DOHH2 (cell line): ENCODE data around the gene TCEAL9.

ENCODE experiments used
- H3F3A ChIP-seq: fragments of 200-600 bp; sonication (generic), shearing (Covaris generic); 2 replicates; pipeline ENCODE4 v1.6.0; 2016; ENCODE audit warnings: antibody characterized with exemption, mild to moderate bottlenecking; ENCODE audit not compliant: control insufficient read depth, insufficient read depth
- H3K27ac ChIP-seq: fragments of 200-600 bp; sonication (generic); 2 replicates; pipeline ENCODE4 v1.5.1; 2014; ENCODE audit warnings: low read depth, mild to moderate bottlenecking, low read length, moderate library complexity
- H3K27me3 ChIP-seq: fragments of 200-600 bp; sonication (generic); 2 replicates; pipeline ENCODE4 v1.6.1; 2014; ENCODE audit warnings: mild to moderate bottlenecking, low read length, mixed read lengths; ENCODE audit not compliant: control insufficient read depth
- H3K36me3 ChIP-seq: fragments of 200-600 bp; sonication (generic); 2 replicates; pipeline ENCODE4 v1.6.1; 2014; ENCODE audit warnings: mild to moderate bottlenecking, low read length, moderate library complexity, mixed read lengths; ENCODE audit not compliant: control insufficient read depth
- H3K4me1 ChIP-seq: fragments of 200-600 bp; sonication (generic); 2 replicates; pipeline ENCODE4 v1.6.1; 2014; ENCODE audit warnings: mild to moderate bottlenecking, low read length, mixed read lengths; ENCODE audit not compliant: control insufficient read depth
- H3K4me2 ChIP-seq: fragments of 200-600 bp; sonication (generic); 2 replicates; pipeline ENCODE4 v1.6.0; 2014; ENCODE audit warnings: mild to moderate bottlenecking, low read length, moderate library complexity
- H3K4me3 ChIP-seq: fragments of 200-600 bp; sonication (generic); 2 replicates; pipeline ENCODE4 v1.5.1; 2014; ENCODE audit warnings: mild to moderate bottlenecking, low read length, mixed read lengths
- H3K79me2 ChIP-seq: fragments of 200-600 bp; sonication (generic); 2 replicates; pipeline ENCODE4 v1.6.1; 2014; ENCODE audit warnings: mild to moderate bottlenecking, low read length, mixed read lengths; ENCODE audit not compliant: control insufficient read depth
- H3K9me2 ChIP-seq: fragments of 200-600 bp; sonication (generic); replicated peaks from 2 replicates; pipeline ENCODE4 v1.6.1; 2014; ENCODE audit warnings: mild to moderate bottlenecking, low read length, mixed read lengths; ENCODE audit not compliant: control insufficient read depth
- H3K9me3 ChIP-seq: fragments of 200-600 bp; sonication (generic); 2 replicates; pipeline ENCODE4 v1.6.1; 2014; ENCODE audit warnings: antibody characterized with exemption, low read length, mixed read lengths; ENCODE audit not compliant: control insufficient read depth, insufficient read depth
- H4K20me1 ChIP-seq: fragments of 200-600 bp; sonication (generic); 2 replicates; pipeline ENCODE4 v1.6.0; 2014; ENCODE audit warnings: low read depth, mild to moderate bottlenecking, antibody characterized with exemption, low read length, moderate library complexity; ENCODE audit not compliant: control insufficient read depth, insufficient read depth
- CTCF ChIP-seq: fragments of 200-600 bp; sonication (generic); IDR thresholded peaks from one replicate; pipeline ENCODE4 v1.5.1; 2014; ENCODE audit warnings: antibody characterized with exemption, mild to moderate bottlenecking, low read depth, low read length; ENCODE audit not compliant: poor library complexity, severe bottlenecking
- EZH2phosphoT487 ChIP-seq: fragments of 200-600 bp; sonication (generic); IDR thresholded peaks from 2 replicates; pipeline ENCODE4 v1.6.1; 2017; ENCODE audit warnings: borderline replicate concordance, mild to moderate bottlenecking, antibody characterized with exemption, low read length, moderate library complexity, mixed read lengths

The TCEAL9 gene

GRCh38 chrX:103404231-103405008 lies 48.1 kb downstream of the TCEAL9 start:
- Histone ChIP-seq H3K27me3 (no peaks in the 10 kb centered on the region), H4K20me1 (no peaks in the 10 kb centered on the region), H3K4me1 (peaks cover 8% of the 10 kb centered on the region), H3K27ac (no peak overlapping the region), H3F3A (no peaks in the 10 kb centered on the region), H3K36me3 (no peaks in the 10 kb centered on the region), H3K9me2 (no peaks in the 10 kb centered on the region), H3K79me2 (no peaks in the 10 kb centered on the region), H3K4me2 (peak overlapping the region; percentile 73), H3K4me3 (peak overlapping the region; percentile 77), H3K9me3 (no peaks in the 10 kb centered on the region)
- no peak for TF ChIP-seq CTCF

GRCh38 chrX:103405009-103405333 lies 48.7 kb downstream of the TCEAL9 start:
- peak overlapping the region; percentile 77 for H3K4me3 ChIP-seq
- no peaks in the 10 kb centered on the region for H3K9me2 ChIP-seq
- H3K4me2 ChIP-seq, result peak overlapping the region; percentile 73
- no peaks in the 10 kb centered on the region for H3K9me3 ChIP-seq
- no peaks in the 10 kb centered on the region for H4K20me1 ChIP-seq
- TF ChIP-seq CTCF, result no peak
- no peak for TF ChIP-seq EZH2phosphoT487
- peaks cover 8% of the 10 kb centered on the region for H3K4me1 ChIP-seq
- H3K79me2 ChIP-seq, result no peaks in the 10 kb centered on the region
- no peaks in the 10 kb centered on the region for H3F3A ChIP-seq
- no peaks in the 10 kb centered on the region for H3K27me3 ChIP-seq
- no peak overlapping the region for H3K27ac ChIP-seq
- no peaks in the 10 kb centered on the region for H3K36me3 ChIP-seq

GRCh38 chrX:103406256-103406655 lies 50.0 kb downstream of the TCEAL9 start:
- H3F3A ChIP-seq, result no peaks in the 10 kb centered on the region
- H3K36me3 ChIP-seq, result no peaks in the 10 kb centered on the region
- H3K27ac ChIP-seq, result no peak overlapping the region
- no peaks in the 10 kb centered on the region for H3K9me2 ChIP-seq
- peaks cover 8% of the 10 kb centered on the region for H3K4me1 ChIP-seq
- no peaks in the 10 kb centered on the region for H4K20me1 ChIP-seq
- no peak for TF ChIP-seq EZH2phosphoT487
- TF ChIP-seq CTCF, result no peak
- no peaks in the 10 kb centered on the region for H3K9me3 ChIP-seq
- no peak overlapping the region for H3K4me3 ChIP-seq
- H3K79me2 ChIP-seq, result no peaks in the 10 kb centered on the region
- H3K27me3 ChIP-seq, result no peaks in the 10 kb centered on the region
- H3K4me2 ChIP-seq, result peak overlapping the region; percentile 73; the same call in 1 of the 2 replicates

GRCh38 chrX:103407776-103408175 lies 51.5 kb downstream of the TCEAL9 start:
- no peaks in the 10 kb centered on the region for H4K20me1 ChIP-seq
- H3K9me3 ChIP-seq, result no peaks in the 10 kb centered on the region
- no peak overlapping the region for H3K27ac ChIP-seq
- H3K27me3 ChIP-seq, result no peaks in the 10 kb centered on the region
- H3K9me2 ChIP-seq, result no peaks in the 10 kb centered on the region
- no peak overlapping the region for H3K4me3 ChIP-seq
- no peaks in the 10 kb centered on the region for H3K79me2 ChIP-seq
- no peaks in the 10 kb centered on the region for H3F3A ChIP-seq
- no peak for TF ChIP-seq CTCF
- TF ChIP-seq EZH2phosphoT487, result no peak
- peaks cover 8% of the 10 kb centered on the region for H3K4me1 ChIP-seq
- H3K36me3 ChIP-seq, result no peaks in the 10 kb centered on the region
- H3K4me2 ChIP-seq, result no peak overlapping the region
